GM12878 (cell line): ENCODE data around the gene CMTM4. TPM values are rescaled to one million over a fixed set of nuclear protein-coding genes. Genes with fewer than 3 reads are reported as not detected.

ENCODE experiments used
- ATF7 ChIP-seq: fragments of 450-650 bp; IDR thresholded peaks from 2 replicates; pipeline ENCODE4 v1.6.1; 2016; ENCODE audit warnings: low read depth, mild to moderate bottlenecking
- BACH1 ChIP-seq: fragments of 450-650 bp; IDR thresholded peaks from 2 replicates; pipeline ENCODE4 v1.6.1; 2017; ENCODE audit warnings: mild to moderate bottlenecking, borderline replicate concordance
- CREM ChIP-seq: IDR thresholded peaks from 2 replicates; pipeline ENCODE4 v1.6.1; 2014; ENCODE audit warnings: antibody characterized with exemption, low read depth
- FOS ChIP-seq: IDR thresholded peaks from 3 replicates; pipeline ENCODE4 v1.6.1; 2011; ENCODE audit warnings: borderline replicate concordance; ENCODE audit not compliant: insufficient read length; ENCODE audit errors: extremely low read depth
- LARP7 ChIP-seq: fragments of 450-650 bp; IDR thresholded peaks from 2 replicates; pipeline ENCODE4 v1.6.1; 2017; ENCODE audit warnings: mild to moderate bottlenecking
- MEF2B ChIP-seq: fragments of 450-650 bp; IDR thresholded peaks from 2 replicates; pipeline ENCODE4 v1.6.1; 2018; ENCODE audit warnings: mild to moderate bottlenecking, moderate library complexity; ENCODE audit not compliant: partially characterized antibody, poor library complexity, severe bottlenecking
- NR2C1 ChIP-seq: fragments of 450-650 bp; IDR thresholded peaks from 2 replicates; pipeline ENCODE4 v1.6.1; 2017; ENCODE audit warnings: antibody characterized with exemption, mild to moderate bottlenecking, moderate library complexity
- NR2C2 ChIP-seq: IDR thresholded peaks from 2 replicates; pipeline ENCODE4 v1.6.1; 2011; ENCODE audit warnings: borderline replicate concordance, low read depth; ENCODE audit not compliant: control insufficient read depth, insufficient read length
- RUNX3 ChIP-seq: IDR thresholded peaks from 2 replicates; pipeline ENCODE4 v1.6.1; 2012; ENCODE audit warnings: low read length, inconsistent platforms
- SPI1 ChIP-seq: IDR thresholded peaks from 2 replicates; pipeline ENCODE4 v1.6.1; 2011; ENCODE audit warnings: low read depth, mild to moderate bottlenecking, low read length, moderate library complexity, borderline replicate concordance; ENCODE audit not compliant: insufficient read depth
- STAT1 ChIP-seq: fragments of 450-650 bp; conservative IDR thresholded peaks from 2 replicates; pipeline ENCODE4 v1.6.1; 2014; ENCODE audit warnings: antibody characterized with exemption, mild to moderate bottlenecking
- TCF3 ChIP-seq: IDR thresholded peaks from 2 replicates; pipeline ENCODE4 v1.6.1; 2012; ENCODE audit warnings: low read depth, mild to moderate bottlenecking, low read length, borderline replicate concordance; ENCODE audit not compliant: insufficient read depth
- ZBTB40 ChIP-seq: fragments of 450-650 bp; IDR thresholded peaks from 2 replicates; pipeline ENCODE4 v1.6.1; 2016; ENCODE audit warnings: mild to moderate bottlenecking, moderate library complexity, borderline replicate concordance
- polyA plus RNA-seq, 11 experiments: library from polyadenylated mRNA; depleted of rRNA in 4 of 11; unstranded in 6 of 11; stranded (reverse) in 5 of 11; fragments of >200 nt; fragmentation: Nextera tagmentation in 4 of 11; fragmentation: Illumina TruSeq in 1 of 11; extraction: Ambion mirVana in 4 of 11; extraction: Trizol in 1 of 11; gene quantifications; 1 replicate in 1 of 11; 2 replicates in 10 of 11; pipeline versions ENCODE4 v1.2.1 to v1.2.3, GENCODE V29; 2011 to 2016; ENCODE audit warnings: inconsistent platforms in 2 of 11, missing spikeins in 2 of 11, low read depth in 1 of 11
- total RNA-seq, 4 experiments: library from RNA; depleted of rRNA in 3 of 4; stranded (reverse); fragments of >200 nt in 3 of 4; fragmentation: Illumina TruSeq in 1 of 4; extraction: Trizol in 1 of 4; gene quantifications; 2 replicates each; pipeline versions ENCODE4 v1.2.1 to v1.2.3, GENCODE V29; 2013 to 2021
- TF ChIP-seq, protein P1 (sequence below): IDR thresholded peaks from 2 replicates; pipeline ENCODE4 v1.6.1; 2012; ENCODE audit warnings: mild to moderate bottlenecking, low read depth, low read length
- TF ChIP-seq, protein P2 (sequence below): fragments of 450-650 bp; formaldehyde crosslinking; IDR thresholded peaks from 2 replicates; pipeline ENCODE4 v1.5.0; 2022; ENCODE audit warnings: mild to moderate bottlenecking, missing genetic modification characterization

CMTM4 gene
- total and polyA plus RNA-seq, 10 of the 15 experiments (the other 5 are each of a cell fraction or from before 2014, with no cell fraction given) = 0.02 to 0.43 (median 0.15) TPM; not detected in 2

GRCh38 chr16:66608241-66609138, 88.1 kb downstream of the CMTM4 start (continued):
- TF ChIP-seq FOS (no peak), ZBTB40 (no peak), CREM (no peak), NR2C1 (no peak), NR2C2 (no peak), TCF3 (no peak), LARP7 (peak; percentile 66; the same call in 1 of the 2 replicates), RUNX3 (peak; percentile 25; the same call in 1 of the 2 replicates), MEF2B (no peak), ATF7 (no peak), STAT1 (no peak), BACH1 (no peak), SPI1 (no peak; the same call in 1 of the 2 replicates)
- TF ChIP-seq, protein P1, sequence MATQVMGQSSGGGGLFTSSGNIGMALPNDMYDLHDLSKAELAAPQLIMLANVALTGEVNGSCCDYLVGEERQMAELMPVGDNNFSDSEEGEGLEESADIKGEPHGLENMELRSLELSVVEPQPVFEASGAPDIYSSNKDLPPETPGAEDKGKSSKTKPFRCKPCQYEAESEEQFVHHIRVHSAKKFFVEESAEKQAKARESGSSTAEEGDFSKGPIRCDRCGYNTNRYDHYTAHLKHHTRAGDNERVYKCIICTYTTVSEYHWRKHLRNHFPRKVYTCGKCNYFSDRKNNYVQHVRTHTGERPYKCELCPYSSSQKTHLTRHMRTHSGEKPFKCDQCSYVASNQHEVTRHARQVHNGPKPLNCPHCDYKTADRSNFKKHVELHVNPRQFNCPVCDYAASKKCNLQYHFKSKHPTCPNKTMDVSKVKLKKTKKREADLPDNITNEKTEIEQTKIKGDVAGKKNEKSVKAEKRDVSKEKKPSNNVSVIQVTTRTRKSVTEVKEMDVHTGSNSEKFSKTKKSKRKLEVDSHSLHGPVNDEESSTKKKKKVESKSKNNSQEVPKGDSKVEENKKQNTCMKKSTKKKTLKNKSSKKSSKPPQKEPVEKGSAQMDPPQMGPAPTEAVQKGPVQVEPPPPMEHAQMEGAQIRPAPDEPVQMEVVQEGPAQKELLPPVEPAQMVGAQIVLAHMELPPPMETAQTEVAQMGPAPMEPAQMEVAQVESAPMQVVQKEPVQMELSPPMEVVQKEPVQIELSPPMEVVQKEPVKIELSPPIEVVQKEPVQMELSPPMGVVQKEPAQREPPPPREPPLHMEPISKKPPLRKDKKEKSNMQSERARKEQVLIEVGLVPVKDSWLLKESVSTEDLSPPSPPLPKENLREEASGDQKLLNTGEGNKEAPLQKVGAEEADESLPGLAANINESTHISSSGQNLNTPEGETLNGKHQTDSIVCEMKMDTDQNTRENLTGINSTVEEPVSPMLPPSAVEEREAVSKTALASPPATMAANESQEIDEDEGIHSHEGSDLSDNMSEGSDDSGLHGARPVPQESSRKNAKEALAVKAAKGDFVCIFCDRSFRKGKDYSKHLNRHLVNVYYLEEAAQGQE = no peak
- TF ChIP-seq, protein P2, sequence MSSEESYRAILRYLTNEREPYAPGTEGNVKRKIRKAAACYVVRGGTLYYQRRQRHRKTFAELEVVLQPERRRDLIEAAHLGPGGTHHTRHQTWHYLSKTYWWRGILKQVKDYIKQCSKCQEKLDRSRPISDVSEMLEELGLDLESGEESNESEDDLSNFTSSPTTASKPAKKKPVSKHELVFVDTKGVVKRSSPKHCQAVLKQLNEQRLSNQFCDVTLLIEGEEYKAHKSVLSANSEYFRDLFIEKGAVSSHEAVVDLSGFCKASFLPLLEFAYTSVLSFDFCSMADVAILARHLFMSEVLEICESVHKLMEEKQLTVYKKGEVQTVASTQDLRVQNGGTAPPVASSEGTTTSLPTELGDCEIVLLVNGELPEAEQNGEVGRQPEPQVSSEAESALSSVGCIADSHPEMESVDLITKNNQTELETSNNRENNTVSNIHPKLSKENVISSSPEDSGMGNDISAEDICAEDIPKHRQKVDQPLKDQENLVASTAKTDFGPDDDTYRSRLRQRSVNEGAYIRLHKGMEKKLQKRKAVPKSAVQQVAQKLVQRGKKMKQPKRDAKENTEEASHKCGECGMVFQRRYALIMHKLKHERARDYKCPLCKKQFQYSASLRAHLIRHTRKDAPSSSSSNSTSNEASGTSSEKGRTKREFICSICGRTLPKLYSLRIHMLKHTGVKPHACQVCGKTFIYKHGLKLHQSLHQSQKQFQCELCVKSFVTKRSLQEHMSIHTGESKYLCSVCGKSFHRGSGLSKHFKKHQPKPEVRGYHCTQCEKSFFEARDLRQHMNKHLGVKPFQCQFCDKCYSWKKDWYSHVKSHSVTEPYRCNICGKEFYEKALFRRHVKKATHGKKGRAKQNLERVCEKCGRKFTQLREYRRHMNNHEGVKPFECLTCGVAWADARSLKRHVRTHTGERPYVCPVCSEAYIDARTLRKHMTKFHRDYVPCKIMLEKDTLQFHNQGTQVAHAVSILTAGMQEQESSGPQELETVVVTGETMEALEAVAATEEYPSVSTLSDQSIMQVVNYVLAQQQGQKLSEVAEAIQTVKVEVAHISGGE (CRISPR knock-in tag) = no peak
